ENCODE data around the gene C18orf63. TPM values are rescaled to one million over a fixed set of nuclear protein-coding genes. Genes with fewer than 3 reads are reported as not detected.

C18orf63 gene
- total and polyA plus RNA-seq, 4 experiments from 2014 or later = not detected

GRCh38 chr18:74407888-74408287 is 92.2 kb downstream of the C18orf63 start:
- H3K4me1 Mint-ChIP-seq = peaks cover 13 to 20% (median 18%) of the 10 kb centered on the region in 4 donors
- POLR2A ChIA-PET (ENCODE audit: partially characterized antibody) = interaction anchor here (1.3 kb wide), 1 partner anchor 29 kb away, joined by 5 read pairs; no protein-coding TSS in a partner anchor
- H3K4me3 ChIP-seq (ENCODE audit: low read length in 2 of 2) = no peak overlapping the region

More at GRCh38 chr18:74407888-74408287, 92.2 kb downstream of the C18orf63 start:
- Histone ChIP-seq H3K27ac (ENCODE audit: low read depth, low read length) (no peak overlapping the region), H3K4me1 (ENCODE audit: insufficient read depth, low read length) (peaks cover 14% of the 10 kb centered on the region), H3K27me3 (ENCODE audit: insufficient read depth, low read length) (no peaks in the 10 kb centered on the region), H3K9me3 (ENCODE audit: control insufficient read depth in 1 of 2, low read length in 2 of 2) (no peaks in the 10 kb centered on the region), H3K36me3 (ENCODE audit: insufficient read depth, low read length) (no peaks in the 10 kb centered on the region)
- CTCF ChIA-PET (ENCODE audit: partially characterized antibody) = no interaction called here
- H3K27me3 Mint-ChIP-seq = peaks cover 0 to 7% of the 10 kb centered on the region in 2 donors
- DNase-seq = no peak
- H3K9me3 Mint-ChIP-seq = peaks cover 0 to 6% (median 0%) of the 10 kb centered on the region in 8 donors
- peak overlapping the region; percentile 55 to 94 (median 93) for H3K27ac Mint-ChIP-seq
- no peaks in the 10 kb centered on the region for H3K36me3 Mint-ChIP-seq
- intact Hi-C loops (cut with micrococcal nuclease) = no loop called here
- H3K4me3 Mint-ChIP-seq = peak overlapping the region; percentile 49 to 86 (median 79)

Other genes starting within 250 kb of the C18orf63 start
- 1 to 10 TPM; 2.5 to 2.6 TPM for gene FBXO15, start 168.0 kb upstream of the C18orf63 start, total RNA-seq
- gene FBXO15, start 168.0 kb upstream of the C18orf63 start, polyA plus RNA-seq = 1 to 10 TPM; 2.0 to 2.2 TPM
- gene TIMM21, start 167.3 kb upstream of the C18orf63 start, total RNA-seq = 10 to 100 TPM; 23.6 to 24.2 TPM
- gene TIMM21, start 167.3 kb upstream of the C18orf63 start, polyA plus RNA-seq = 10 to 100 TPM; 13.4 to 24.8 TPM
- gene CYB5A, start 23.9 kb upstream of the C18orf63 start, total RNA-seq = 10 to 100 TPM; 22.8 to 27.0 TPM
- gene CYB5A, start 23.9 kb upstream of the C18orf63 start, polyA plus RNA-seq = 10 to 100 TPM; 61.0 to 86.7 TPM
- gene DIPK1C, start 141.5 kb downstream of the C18orf63 start, total RNA-seq = not detected
- gene DIPK1C, start 141.5 kb downstream of the C18orf63 start, polyA plus RNA-seq = not detected
- gene CNDP2, start 180.5 kb downstream of the C18orf63 start, total RNA-seq = 100 to 1,000 TPM; 145 to 153 TPM
- 100 to 1,000 TPM; 123 to 138 TPM for gene CNDP2, start 180.5 kb downstream of the C18orf63 start, polyA plus RNA-seq
- not detected for gene CNDP1, start 218.7 kb downstream of the C18orf63 start, total RNA-seq
- not detected for gene CNDP1, start 218.7 kb downstream of the C18orf63 start, polyA plus RNA-seq

Measured in CD4-positive, alpha-beta memory T cell (primary cell).